Measurements from ENCODE around the gene HJURP.

The HJURP gene

GRCh38 chr2:233841183-233841582, 13.2 kb downstream of the HJURP start:
- no peak for ATAC-seq (ENCODE audit: low read depth)
- Histone ChIP-seq H3K27me3 (ENCODE audit: insufficient read depth, poor library complexity, severe bottlenecking) (no peaks in the 10 kb centered on the region), H3K9me3 (ENCODE audit: severe bottlenecking) (no peaks in the 10 kb centered on the region), H3K4me1 (ENCODE audit: insufficient read depth, poor library complexity, severe bottlenecking) (no peaks in the 10 kb centered on the region), H3K4me3 (ENCODE audit: severe bottlenecking) (no peak overlapping the region), H3K27ac (ENCODE audit: poor library complexity, severe bottlenecking) (no peak overlapping the region), H3K36me3 (ENCODE audit: low read depth) (peaks cover 100% of the 10 kb centered on the region)
- TF ChIP-seq CTCF (IDR thresholded peaks at IDR 0.05; ENCODE audit: poor library complexity, severe bottlenecking), result no peak
- DNase-seq (ENCODE audit: low spot score), result no peak

- TF ChIP-seq CTCF (IDR thresholded peaks at IDR 0.05; ENCODE audit: poor library complexity, severe bottlenecking), result no peak
- H3K4me1 ChIP-seq (ENCODE audit: insufficient read depth, poor library complexity, severe bottlenecking), result no peaks in the 10 kb centered on the region
- ATAC-seq (ENCODE audit: low read depth), result no peak
- no peak overlapping the region for H3K4me3 ChIP-seq (ENCODE audit: severe bottlenecking)
- H3K9me3 ChIP-seq (ENCODE audit: severe bottlenecking), result no peaks in the 10 kb centered on the region
- no peak overlapping the region for H3K27ac ChIP-seq (ENCODE audit: poor library complexity, severe bottlenecking)
- no peak for DNase-seq (ENCODE audit: low spot score)
- peaks cover 99% of the 10 kb centered on the region for H3K36me3 ChIP-seq (ENCODE audit: low read depth)
- H3K27me3 ChIP-seq (ENCODE audit: insufficient read depth, poor library complexity, severe bottlenecking), result no peaks in the 10 kb centered on the region
These were observed 13.8 kb downstream of the HJURP start for GRCh38 chr2:233840520-233840919.

GRCh38 chr2:233839447-233839820, 14.9 kb downstream of the HJURP start:
- no peak for TF ChIP-seq CTCF (IDR thresholded peaks at IDR 0.05; ENCODE audit: poor library complexity, severe bottlenecking)
- ATAC-seq (ENCODE audit: low read depth) (no peak), DNase-seq (ENCODE audit: low spot score) (no peak)
- Histone ChIP-seq H3K36me3 (ENCODE audit: low read depth) (peaks cover 99% of the 10 kb centered on the region), H3K4me1 (ENCODE audit: insufficient read depth, poor library complexity, severe bottlenecking) (no peaks in the 10 kb centered on the region), H3K4me3 (ENCODE audit: severe bottlenecking) (no peak overlapping the region), H3K27me3 (ENCODE audit: insufficient read depth, poor library complexity, severe bottlenecking) (no peaks in the 10 kb centered on the region), H3K9me3 (ENCODE audit: severe bottlenecking) (no peaks in the 10 kb centered on the region), H3K27ac (ENCODE audit: poor library complexity, severe bottlenecking) (no peak overlapping the region)

- no peaks in the 10 kb centered on the region for H3K27me3 ChIP-seq (ENCODE audit: insufficient read depth, poor library complexity, severe bottlenecking)
- no peak for ATAC-seq (ENCODE audit: low read depth)
- H3K9me3 ChIP-seq (ENCODE audit: severe bottlenecking), result no peaks in the 10 kb centered on the region
- no peaks in the 10 kb centered on the region for H3K4me1 ChIP-seq (ENCODE audit: insufficient read depth, poor library complexity, severe bottlenecking)
- H3K4me3 ChIP-seq (ENCODE audit: severe bottlenecking), result no peak overlapping the region
- no peak overlapping the region for H3K27ac ChIP-seq (ENCODE audit: poor library complexity, severe bottlenecking)
- H3K36me3 ChIP-seq (ENCODE audit: low read depth), result peaks cover 95% of the 10 kb centered on the region
- no peak for DNase-seq (ENCODE audit: low spot score)
- TF ChIP-seq CTCF (IDR thresholded peaks at IDR 0.05; ENCODE audit: poor library complexity, severe bottlenecking), result no peak
These were observed 15.4 kb downstream of the HJURP start for GRCh38 chr2:233838726-233839446.

GRCh38 chr2:233838251-233838650, 16.1 kb downstream of the HJURP start:
- TF ChIP-seq CTCF (IDR thresholded peaks at IDR 0.05; ENCODE audit: poor library complexity, severe bottlenecking), result no peak
- no peak overlapping the region for H3K27ac ChIP-seq (ENCODE audit: poor library complexity, severe bottlenecking)
- no peaks in the 10 kb centered on the region for H3K9me3 ChIP-seq (ENCODE audit: severe bottlenecking)
- no peak overlapping the region for H3K4me3 ChIP-seq (ENCODE audit: severe bottlenecking)
- no peak for DNase-seq (ENCODE audit: low spot score)
- no peaks in the 10 kb centered on the region for H3K4me1 ChIP-seq (ENCODE audit: insufficient read depth, poor library complexity, severe bottlenecking)
- ATAC-seq (ENCODE audit: low read depth), result no peak
- peaks cover 89% of the 10 kb centered on the region for H3K36me3 ChIP-seq (ENCODE audit: low read depth)
- no peaks in the 10 kb centered on the region for H3K27me3 ChIP-seq (ENCODE audit: insufficient read depth, poor library complexity, severe bottlenecking)
